HFF-Myc (cell line): ENCODE results near the gene SDHAF1.

ENCODE experiments used
- DNase-seq: peaks from one replicate; pipeline ENCODE4 v3.0.0-alpha.2; 2011; ENCODE audit warnings: low read depth; ENCODE audit errors: extremely low read depth
- H3K4me3 ChIP-seq: replicated peaks from 2 replicates; pipeline ENCODE4 v1.5.1; 2011; ENCODE audit warnings: low read depth, mild to moderate bottlenecking, control low read depth, low read length
- TF ChIP-seq, protein P1 (sequence below): IDR thresholded peaks from 2 replicates; pipeline ENCODE4 v1.5.1; 2012; ENCODE audit warnings: mild to moderate bottlenecking, low read depth, low read length, control low read depth; ENCODE audit errors: missing control alignments

SDHAF1 gene

GRCh38 chr19:35986664-35987570 lies 8.1 kb upstream of the SDHAF1 start:
- H3K4me3 ChIP-seq: peak overlapping the region; percentile 24
- DNase-seq: no peak
- TF ChIP-seq, protein P1, sequence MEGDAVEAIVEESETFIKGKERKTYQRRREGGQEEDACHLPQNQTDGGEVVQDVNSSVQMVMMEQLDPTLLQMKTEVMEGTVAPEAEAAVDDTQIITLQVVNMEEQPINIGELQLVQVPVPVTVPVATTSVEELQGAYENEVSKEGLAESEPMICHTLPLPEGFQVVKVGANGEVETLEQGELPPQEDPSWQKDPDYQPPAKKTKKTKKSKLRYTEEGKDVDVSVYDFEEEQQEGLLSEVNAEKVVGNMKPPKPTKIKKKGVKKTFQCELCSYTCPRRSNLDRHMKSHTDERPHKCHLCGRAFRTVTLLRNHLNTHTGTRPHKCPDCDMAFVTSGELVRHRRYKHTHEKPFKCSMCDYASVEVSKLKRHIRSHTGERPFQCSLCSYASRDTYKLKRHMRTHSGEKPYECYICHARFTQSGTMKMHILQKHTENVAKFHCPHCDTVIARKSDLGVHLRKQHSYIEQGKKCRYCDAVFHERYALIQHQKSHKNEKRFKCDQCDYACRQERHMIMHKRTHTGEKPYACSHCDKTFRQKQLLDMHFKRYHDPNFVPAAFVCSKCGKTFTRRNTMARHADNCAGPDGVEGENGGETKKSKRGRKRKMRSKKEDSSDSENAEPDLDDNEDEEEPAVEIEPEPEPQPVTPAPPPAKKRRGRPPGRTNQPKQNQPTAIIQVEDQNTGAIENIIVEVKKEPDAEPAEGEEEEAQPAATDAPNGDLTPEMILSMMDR: no peak

DNA sequence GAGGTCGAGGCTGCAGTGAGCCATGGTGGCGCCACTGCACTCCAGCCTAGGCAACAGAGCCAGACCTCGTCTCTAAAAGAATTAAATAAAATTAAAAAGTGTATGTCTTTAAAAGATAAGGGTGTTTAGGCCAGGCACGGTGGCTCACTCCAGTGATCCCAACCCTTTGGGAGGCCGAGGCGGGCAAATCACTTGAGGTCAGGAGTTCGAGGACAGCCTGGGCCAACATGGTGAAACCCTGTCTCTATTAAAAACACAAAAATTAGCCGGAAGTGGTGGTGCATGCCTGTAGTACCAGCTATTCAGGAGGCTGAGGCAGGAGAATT lies 7.5 kb upstream of the SDHAF1 start:
- DNase-seq: no peak
- no peak overlapping the region for H3K4me3 ChIP-seq
- TF ChIP-seq, protein P1: no peak

DNA sequence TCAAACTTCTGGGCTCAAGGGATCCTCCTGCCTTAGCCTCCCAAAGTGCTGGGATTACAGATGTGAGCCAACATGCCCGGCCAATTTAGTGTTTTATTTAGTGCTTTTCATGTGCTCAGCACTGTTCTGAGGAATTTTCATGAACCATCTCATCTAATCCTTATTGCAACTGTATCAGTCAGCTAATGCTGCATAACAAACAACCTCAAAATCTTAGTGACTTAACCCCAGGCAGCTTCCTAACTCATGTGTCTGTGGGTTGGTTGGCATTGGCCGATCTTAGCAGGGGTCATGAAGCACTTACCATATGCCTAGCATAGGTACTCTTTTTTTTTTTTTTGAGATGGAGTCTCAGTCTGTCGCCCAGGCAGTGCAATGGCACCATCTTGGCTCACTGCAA lies 6.2 kb upstream of the SDHAF1 start:
- TF ChIP-seq, protein P1: no peak
- no peak for DNase-seq
- no peak overlapping the region for H3K4me3 ChIP-seq

DNA sequence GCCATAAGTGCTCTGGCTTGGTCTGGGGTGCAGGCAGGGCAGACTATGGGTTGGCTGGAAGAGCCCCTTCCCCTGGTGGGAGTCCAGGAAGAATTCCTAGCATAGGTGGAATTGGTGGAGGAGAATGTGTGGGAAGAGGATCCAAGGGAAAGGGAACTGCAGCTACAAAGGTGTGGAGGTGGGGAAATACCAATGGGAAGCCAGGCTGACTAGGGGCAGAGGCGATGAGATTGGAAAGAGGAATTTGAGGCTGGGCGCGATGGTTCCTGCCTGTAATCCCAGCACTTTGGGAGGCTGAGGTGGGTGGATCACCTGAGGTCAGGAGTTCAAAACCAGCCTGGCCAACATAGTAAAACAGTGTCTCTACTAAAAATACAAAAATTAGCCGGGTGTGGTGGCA lies 4.8 kb upstream of the SDHAF1 start:
- TF ChIP-seq, protein P1: no peak
- no peak overlapping the region for H3K4me3 ChIP-seq
- no peak for DNase-seq

DNA sequence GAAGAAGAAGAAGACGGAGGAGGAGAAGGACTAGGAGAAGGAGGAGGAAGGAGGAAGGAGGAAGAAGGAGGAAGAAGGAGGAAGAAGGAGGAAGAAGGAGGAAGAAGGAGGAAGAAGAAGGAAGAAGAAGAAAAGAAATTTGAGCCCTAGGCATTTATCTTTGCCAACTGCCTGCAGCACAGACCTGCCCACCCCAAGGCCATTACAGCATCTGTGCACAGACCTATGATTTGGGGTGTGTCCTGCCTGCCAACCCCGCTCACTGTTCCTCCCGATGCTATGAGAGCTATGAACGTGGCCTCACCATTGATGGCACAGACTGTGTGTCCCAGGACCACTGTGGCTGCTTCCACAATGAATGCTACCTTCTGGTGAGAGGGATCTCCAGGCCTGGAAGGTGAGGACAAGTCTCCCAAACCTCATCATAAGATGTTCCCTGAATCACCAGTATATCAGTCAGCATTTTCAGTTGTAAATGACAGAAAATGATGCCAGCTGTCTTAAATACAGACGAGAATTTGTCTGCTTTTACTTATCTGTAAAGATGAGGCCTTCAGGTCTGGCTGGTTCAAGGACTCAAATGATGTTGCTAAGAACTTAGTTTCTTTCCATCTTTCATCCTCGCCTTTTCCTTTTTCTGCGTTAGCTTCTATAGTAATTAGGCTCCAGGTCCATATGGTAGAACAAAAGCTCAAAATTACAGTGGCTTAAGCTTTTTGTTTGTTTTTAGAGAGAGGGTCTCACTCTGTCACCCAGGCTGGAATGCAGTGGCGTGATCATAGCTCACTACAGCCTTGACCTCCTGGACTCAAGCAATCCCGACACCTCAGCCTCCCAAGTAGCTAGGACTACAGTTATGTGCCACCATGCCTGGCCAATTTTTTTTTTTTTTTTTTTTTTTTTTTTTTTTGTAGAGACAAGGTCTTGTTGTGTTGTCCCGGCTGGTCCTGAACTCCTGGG lies 3.9 kb upstream of the SDHAF1 start:
- TF ChIP-seq, protein P1: no peak
- H3K4me3 ChIP-seq: no peak overlapping the region

GRCh38 chr19:35991731-35992450 lies 3.1 kb upstream of the SDHAF1 start:
- TF ChIP-seq, protein P1: no peak
- DNase-seq: no peak
- no peak overlapping the region for H3K4me3 ChIP-seq

More for the DNA sequence above, 3.9 kb upstream of the SDHAF1 start:
- no peak for DNase-seq
